K562 (cell line): ENCODE data around the gene GNPTAB. TPM values are rescaled to one million over a fixed set of nuclear protein-coding genes. Genes with fewer than 3 reads are reported as not detected.

Experiments
- ATAC-seq: fragments of 200-7000 bp; cut with Tn5 transposase; 3 replicates; pipeline ENCODE4 v1.9.1; 2020; ENCODE audit warnings: moderate library complexity
- BruUV-seq: library from RNA; stranded (reverse); fragments of 400-500 nt; replicated peaks from 2 replicates; lab custom pipeline; 2021; lab: Mats Ljungman, UMichigan
- CTCF ChIA-PET: fragments of 300-600 bp; formaldehyde crosslinking; extraction: SDS; loops from one replicate; lab custom pipeline; 2021; ENCODE audit warnings: low intra/inter-chr PET ratio; lab: Yijun Ruan, JAX
- POLR2A ChIA-PET: fragments of 300-600, 350-650 bp; sonication (Branson Sonifier 250); formaldehyde crosslinking; extraction: SDS; loops from one replicate; lab custom pipeline; 2021; ENCODE audit warnings: antibody characterized with exemption, inconsistent platforms; lab: Yijun Ruan, JAX
- DNase-seq, 4 experiments: peaks; one replicate each; pipeline versions ENCODE4 v3.0.0 to v3.0.0-alpha.2; 2011 to 2018; ENCODE audit warnings: low spot score in 3 of 4, mixed read lengths in 3 of 4; ENCODE audit errors: extremely low read depth in 1 of 4
- FAIRE-seq: peaks from 2 replicates; lab custom pipeline; 2011; peaks lifted over from hg19 to GRCh38; lab: Jason Lieb, UNC
- H2AFZ ChIP-seq: 2 replicates; pipeline ENCODE4 v1.6.0; 2011; ENCODE audit warnings: low read depth, low read length, control low read depth, inconsistent platforms
- H3K27ac ChIP-seq: fragments of 200-600 bp; 3 replicates; pipeline ENCODE4 v1.8.0; 2011; ENCODE audit warnings: low read depth, mild to moderate bottlenecking, control low read depth, inconsistent platforms, low read length, moderate library complexity, mixed read lengths; ENCODE audit errors: extremely low read depth
- H3K27me3 ChIP-seq, 2 experiments: fragments of 300-600 bp in 1 of 2; 2 replicates in 1 of 2; 3 replicates in 1 of 2; pipeline versions ENCODE4 v1.6.0 to v1.8.0; 2011; ENCODE audit warnings: inconsistent platforms in 2 of 2, low read length in 2 of 2, mild to moderate bottlenecking in 1 of 2, mixed read lengths in 1 of 2, moderate library complexity in 1 of 2; ENCODE audit not compliant: control insufficient read depth in 2 of 2, insufficient read depth in 2 of 2
- H3K36me3 ChIP-seq: fragments of 300-600 bp; 3 replicates; pipeline ENCODE4 v1.8.0; 2011; ENCODE audit warnings: mild to moderate bottlenecking, low read length, inconsistent platforms; ENCODE audit not compliant: control insufficient read depth, insufficient read depth
- H3K4me1 ChIP-seq, 2 experiments: fragments of 200-600 bp in 1 of 2; replicated peaks in 1 of 2; 2 replicates in 1 of 2; 3 replicates in 1 of 2; pipeline versions ENCODE4 v1.5.1 to v1.8.0; 2011; ENCODE audit warnings: inconsistent platforms in 2 of 2, low read length in 2 of 2, mild to moderate bottlenecking in 1 of 2, mixed read lengths in 1 of 2, moderate library complexity in 1 of 2; ENCODE audit not compliant: control insufficient read depth in 2 of 2, insufficient read depth in 2 of 2
- H3K4me2 ChIP-seq: 2 replicates; pipeline ENCODE4 v1.6.1; 2011; ENCODE audit warnings: low read length, control low read depth, inconsistent platforms, mixed read lengths; ENCODE audit not compliant: insufficient read depth
- H3K4me3 ChIP-seq: fragments of 200-600 bp; sonication (generic), shearing (Covaris generic); 2 replicates; pipeline ENCODE4 v1.5.1; 2016; ENCODE audit warnings: control low read depth, inconsistent platforms
- H3K79me2 ChIP-seq: fragments of 200-600 bp; 3 replicates; pipeline ENCODE4 v1.8.0; 2011; ENCODE audit warnings: low read length, inconsistent platforms; ENCODE audit not compliant: control insufficient read depth, insufficient read depth
- H3K9ac ChIP-seq, 2 experiments: 2 replicates each; pipeline versions ENCODE4 v1.6.0 to v1.6.1; 2011; ENCODE audit warnings: low read depth in 2 of 2, low read length in 2 of 2, control low read depth in 1 of 2, inconsistent platforms in 1 of 2, mild to moderate bottlenecking in 1 of 2, mixed read lengths in 1 of 2; ENCODE audit not compliant: insufficient read depth in 1 of 2
- H3K9me1 ChIP-seq: one replicate; pipeline ENCODE4 v1.6.0; 2011; ENCODE audit warnings: inconsistent platforms, mild to moderate bottlenecking, low read length, moderate library complexity; ENCODE audit not compliant: control insufficient read depth, insufficient read depth
- H3K9me3 ChIP-seq: replicated peaks from 2 replicates; pipeline ENCODE4 v1.5.1; 2011; ENCODE audit warnings: low read depth, low read length, inconsistent platforms; ENCODE audit not compliant: control insufficient read depth, insufficient read depth
- H4K20me1 ChIP-seq: replicated peaks from 2 replicates; pipeline ENCODE4 v1.6.1; 2011; ENCODE audit warnings: low read length, inconsistent platforms, mixed read lengths; ENCODE audit not compliant: control insufficient read depth, insufficient read depth
- BACH1 ChIP-seq: fragments of 200-800 bp; sonication (Bioruptor generic); IDR thresholded peaks from 2 replicates; pipeline ENCODE4 v1.6.1; 2016; ENCODE audit warnings: missing genetic modification characterization, missing compliant biosample characterization
- ERF ChIP-seq: fragments of 450-650 bp; formaldehyde crosslinking; IDR thresholded peaks from 2 replicates; pipeline ENCODE4 v1.4.0; 2020; ENCODE audit warnings: mild to moderate bottlenecking, mixed read lengths
- ESRRA ChIP-seq: fragments of 450-650 bp; IDR thresholded peaks from 2 replicates; pipeline ENCODE4 v1.6.1; 2014; ENCODE audit warnings: low read depth, mild to moderate bottlenecking, moderate library complexity, borderline replicate concordance
- FOS ChIP-seq: IDR thresholded peaks from 3 replicates; pipeline ENCODE4 v1.6.1; 2011; ENCODE audit not compliant: insufficient read length; ENCODE audit errors: extremely low read depth
- GABPB1 ChIP-seq: sonication (generic); formaldehyde crosslinking; IDR thresholded peaks from 2 replicates; pipeline ENCODE4 v1.8.0; 2022; ENCODE audit warnings: mild to moderate bottlenecking, missing genetic modification reagents
- GTF2A2 ChIP-seq: IDR thresholded peaks from 2 replicates; pipeline ENCODE4 v1.6.1; 2016; ENCODE audit warnings: mild to moderate bottlenecking, missing genetic modification characterization, missing compliant biosample characterization
- HDAC2 ChIP-seq: fragments of 450-650 bp; IDR thresholded peaks from 2 replicates; pipeline ENCODE4 v1.6.1; 2016; ENCODE audit warnings: mild to moderate bottlenecking
- KAT2B ChIP-seq: IDR thresholded peaks from one replicate; pipeline ENCODE4 v1.6.1; 2012; ENCODE audit warnings: low read depth, mild to moderate bottlenecking, control low read depth, inconsistent platforms, low read length, moderate library complexity
- LEF1 ChIP-seq: fragments of 450-650 bp; IDR thresholded peaks from 2 replicates; pipeline ENCODE4 v1.6.1; 2016; ENCODE audit warnings: mild to moderate bottlenecking
- NCOR1 ChIP-seq: fragments of 450-650 bp; IDR thresholded peaks from 2 replicates; pipeline ENCODE4 v1.6.1; 2016; ENCODE audit warnings: mild to moderate bottlenecking, moderate library complexity
- NELFE ChIP-seq: IDR thresholded peaks from 2 replicates; pipeline ENCODE4 v1.6.1; 2011; ENCODE audit warnings: mild to moderate bottlenecking; ENCODE audit not compliant: insufficient read depth, insufficient read length
- RBM15 ChIP-seq: fragments of 200-400 bp; formaldehyde crosslinking; IDR thresholded peaks from 2 replicates; pipeline ENCODE4 v1.6.1; 2018; ENCODE audit warnings: mild to moderate bottlenecking, low read length, moderate library complexity; ENCODE audit not compliant: insufficient read depth
- XRCC5 ChIP-seq: fragments of 200-400 bp; formaldehyde crosslinking; IDR thresholded peaks from 2 replicates; pipeline ENCODE4 v1.6.1; 2017; ENCODE audit warnings: low read depth, mild to moderate bottlenecking, low read length
- ZNF274 ChIP-seq: IDR thresholded peaks from 2 replicates; pipeline ENCODE4 v1.6.1; 2011; ENCODE audit warnings: low read depth, mild to moderate bottlenecking, low read length, moderate library complexity, borderline replicate concordance
- WGBS: fragments of 100-300 bp; shearing (Covaris generic); methylation state at CpG from one replicate; pipeline ENCODE4 v1.1.6; 2016; ENCODE audit warnings: low coverage, mixed read lengths; ENCODE audit not compliant: insufficient coverage; ENCODE audit errors: missing lambda C conversion rate; 5-methylcytosine and 5-hydroxymethylcytosine counted together
- in situ Hi-C: fragments of 300-500 bp; cut with MboI; formaldehyde crosslinking; loops from 4 replicates; pipeline ENCODE4 v1.15.0; 2018; ENCODE audit warnings: inconsistent platforms, mixed read lengths
- intact Hi-C: fragments of 100-400 bp; cut with micrococcal nuclease; formaldehyde crosslinking; loops from 2 replicates; pipeline ENCODE4 v1.14.2; 2022
- polyA plus RNA-seq, 8 experiments: library from polyadenylated mRNA; depleted of rRNA in 4 of 8; stranded (reverse) in 5 of 8; unstranded in 3 of 8; fragments of >200 nt; fragmentation: Nextera tagmentation in 2 of 8; fragmentation: Illumina TruSeq in 1 of 8; extraction: Ambion mirVana in 2 of 8; extraction: Trizol in 1 of 8; gene quantifications; 2 replicates each; pipeline versions ENCODE4 v1.2.1 to v1.2.3, GENCODE V29; 2011 to 2014; ENCODE audit warnings: inconsistent platforms in 1 of 8, missing spikeins in 1 of 8
- total RNA-seq, 7 experiments: library from RNA; depleted of rRNA in 6 of 7; stranded (reverse); fragments of >200 nt in 6 of 7; fragmentation: Illumina TruSeq in 2 of 7; extraction: Trizol in 2 of 7; gene quantifications; 2 replicates each; pipeline versions ENCODE4 v1.2.1 to v1.2.3, GENCODE V29; 2011 to 2021; ENCODE audit warnings: low replicate concordance in 1 of 7
- TF ChIP-seq, protein P1 (sequence below): IDR thresholded peaks from 2 replicates; pipeline ENCODE4 v1.6.1; 2011; ENCODE audit not compliant: insufficient read length; ENCODE audit errors: extremely low read depth
- TF ChIP-seq, protein P2 (sequence below), 2 experiments: fragments of 250-450 bp in 1 of 2; fragments of 450-650 bp in 1 of 2; sonication (Bioruptor Pico) in 1 of 2; IDR thresholded peaks; 2 replicates each; pipeline versions ENCODE4 v1.6.1 to v1.8.0; 2016 to 2021; ENCODE audit warnings: mild to moderate bottlenecking in 2 of 2, moderate library complexity in 2 of 2, missing compliant biosample characterization in 1 of 2, missing genetic modification characterization in 1 of 2

Gene GNPTAB
- total and polyA plus RNA-seq, 9 of the 15 experiments (the other 6 are each of a cell fraction or from before 2014, with no cell fraction given), result 5.9 to 23.2 (median 19.3) TPM

DNA sequence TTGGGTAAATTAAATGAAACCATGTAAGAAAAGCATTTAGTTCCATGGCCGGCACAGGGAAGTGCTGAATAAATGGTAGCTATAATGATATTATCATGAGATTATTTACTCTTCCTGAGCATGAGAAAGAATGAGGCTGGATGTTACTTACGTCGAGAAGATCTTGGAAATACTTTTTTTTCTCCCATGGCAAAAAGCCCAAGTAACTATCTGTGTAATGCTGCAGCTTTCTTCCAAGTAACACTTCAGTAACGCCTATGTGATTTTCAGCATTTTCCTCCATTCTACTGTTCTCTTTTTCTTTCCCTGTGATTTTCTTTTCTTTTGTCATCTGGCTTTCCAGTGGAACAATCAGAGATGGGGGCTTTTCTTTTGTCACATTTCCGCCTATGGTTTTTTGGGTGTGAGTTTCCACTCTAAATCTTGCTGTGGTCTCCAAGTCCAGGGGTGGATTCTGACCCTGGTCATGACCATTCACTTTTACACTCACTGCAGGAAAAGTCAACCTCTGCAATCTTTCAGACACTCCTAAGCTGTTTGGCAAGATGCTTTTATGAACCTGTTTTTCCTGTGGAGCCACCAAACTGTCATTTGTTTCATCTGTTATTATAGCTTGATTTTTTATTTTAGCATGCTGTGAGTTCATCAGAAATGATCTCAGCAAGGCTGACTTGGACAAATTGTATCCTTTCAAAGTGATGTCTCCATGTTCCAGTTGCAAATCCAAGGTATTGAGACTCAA, 66.5 kb downstream of the GNPTAB start:
- H3K9me1 ChIP-seq, result no peaks in the 10 kb centered on the region
- H3K9ac ChIP-seq, result no peak overlapping the region
- ChIA-PET POLR2A (interaction anchor here (0.9 kb wide), 1 partner anchor 15 kb away, joined by 3 read pairs; no protein-coding TSS in a partner anchor), CTCF (no interaction called here)
- H3K4me3 ChIP-seq, result no peak overlapping the region
- H3K79me2 ChIP-seq, result no peaks in the 10 kb centered on the region
- H3K36me3 ChIP-seq, result peaks cover 51% of the 10 kb centered on the region
- H3K4me2 ChIP-seq, result no peak overlapping the region
- no peaks in the 10 kb centered on the region for H3K27me3 ChIP-seq
- BruUV-seq, result no TSS peak
- TF ChIP-seq ESRRA (no peak), XRCC5 (no peak), LEF1 (no peak), HDAC2 (no peak), KAT2B (no peak), BACH1 (tag) (no peak), FOS (no peak), GTF2A2 (no peak), RBM15 (no peak), GABPB1 (CRISPR knock-in tag) (no peak), ERF (CRISPR knock-in tag) (no peak), NELFE (no peak), NCOR1 (no peak), ZNF274 (no peak)
- TF ChIP-seq, protein P1, sequence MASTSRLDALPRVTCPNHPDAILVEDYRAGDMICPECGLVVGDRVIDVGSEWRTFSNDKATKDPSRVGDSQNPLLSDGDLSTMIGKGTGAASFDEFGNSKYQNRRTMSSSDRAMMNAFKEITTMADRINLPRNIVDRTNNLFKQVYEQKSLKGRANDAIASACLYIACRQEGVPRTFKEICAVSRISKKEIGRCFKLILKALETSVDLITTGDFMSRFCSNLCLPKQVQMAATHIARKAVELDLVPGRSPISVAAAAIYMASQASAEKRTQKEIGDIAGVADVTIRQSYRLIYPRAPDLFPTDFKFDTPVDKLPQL, result no peak
- TF ChIP-seq, protein P2, sequence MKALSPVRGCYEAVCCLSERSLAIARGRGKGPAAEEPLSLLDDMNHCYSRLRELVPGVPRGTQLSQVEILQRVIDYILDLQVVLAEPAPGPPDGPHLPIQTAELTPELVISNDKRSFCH (CRISPR knock-in tag; IDR thresholded peaks at IDR 0.05), result no peak
- TF ChIP-seq, protein P2 (tag; IDR thresholded peaks at IDR 0.05), result no peak
- in situ Hi-C loops, result loop anchor here (5.0 kb wide), 1 partner anchor 352 kb away; no protein-coding TSS in a partner anchor
- FAIRE-seq, result no peak
- no peaks in the 10 kb centered on the region for H4K20me1 ChIP-seq
- H2AFZ ChIP-seq, result no peak overlapping the region
- no peaks in the 10 kb centered on the region for H3K4me1 ChIP-seq
- ATAC-seq, result no peak
- no peaks in the 10 kb centered on the region for H3K9me3 ChIP-seq
- intact Hi-C loops, result no loop called here
- 81% methylated on average over 5 of the region's 5 CpGs for WGBS
- H3K27ac ChIP-seq, result no peak overlapping the region
- DNase-seq, result no peak
